Measurements from ENCODE around the gene SERPINB1. TPM values are rescaled to one million over a fixed set of nuclear protein-coding genes. Genes with fewer than 3 reads are reported as not detected.
"Not testable (repeated sequence)": the region's sequence is repeated elsewhere in the genome, so short reads cannot be mapped to it uniquely, and the experiment has no call there.

The SERPINB1 gene
- polyA plus RNA-seq, 12 donors, result 10.8 to 26.3 (median 17.8) TPM; not detected in 1

DNA sequence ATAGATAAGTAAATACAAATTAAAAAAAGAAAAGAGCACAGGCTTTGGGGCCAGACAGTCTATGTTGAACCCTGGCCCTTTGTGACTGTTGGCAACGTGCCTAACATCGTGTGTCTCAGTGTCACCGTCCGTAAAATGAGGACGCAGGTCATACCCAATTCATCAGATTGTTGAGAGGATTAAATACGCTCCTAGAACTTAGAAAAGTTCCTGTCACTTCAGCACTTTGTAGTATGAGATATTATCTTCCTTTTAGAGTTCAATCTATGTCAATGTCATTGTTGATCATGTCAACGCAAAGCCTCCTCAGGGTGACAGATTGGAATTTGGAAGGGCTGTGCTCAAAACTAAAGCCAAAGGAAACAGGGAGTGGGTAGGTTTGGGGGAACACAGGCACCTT, 21.7 kb downstream of the SERPINB1 start:
- no peak for DNase-seq

DNA sequence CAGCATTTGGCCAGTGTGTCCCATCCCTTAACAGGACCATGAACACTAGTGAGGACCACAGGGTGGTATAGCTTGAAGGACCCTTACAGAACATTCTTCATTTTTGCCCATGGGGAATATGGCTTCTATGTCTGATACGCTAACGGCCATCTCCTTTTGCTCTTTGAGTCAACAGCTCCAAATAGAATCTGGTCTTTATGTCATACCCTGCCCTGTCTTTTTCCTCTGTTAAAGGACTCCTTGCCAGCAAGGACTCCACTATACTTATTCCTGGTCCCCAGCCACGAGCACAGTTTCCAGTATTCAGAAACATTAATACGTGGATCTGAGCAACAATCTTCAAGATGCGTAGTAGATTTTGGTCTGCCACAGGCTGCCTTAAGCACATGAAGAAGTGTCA, 22.5 kb downstream of the SERPINB1 start:
- no peak for DNase-seq

DNA sequence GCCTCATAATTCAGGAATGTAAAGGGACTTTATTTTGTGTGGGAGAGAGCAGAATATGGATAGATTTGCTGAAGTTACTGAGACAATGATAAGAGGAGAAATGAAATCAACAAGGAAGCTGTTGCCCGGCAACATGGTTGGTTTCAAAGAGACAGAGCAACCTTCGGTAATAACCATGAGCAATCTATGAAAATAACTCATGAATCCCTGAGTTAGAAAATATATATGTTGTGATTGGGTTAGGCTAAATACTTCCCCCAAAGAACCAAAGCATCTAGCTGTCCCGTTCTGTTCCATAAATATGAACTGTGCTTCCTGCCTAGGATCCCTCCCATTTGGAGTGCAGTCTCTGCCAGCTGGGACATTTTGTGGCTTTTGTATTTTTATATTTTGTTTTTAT, 23.1 kb downstream of the SERPINB1 start:
- DNase-seq, result no peak

DNA sequence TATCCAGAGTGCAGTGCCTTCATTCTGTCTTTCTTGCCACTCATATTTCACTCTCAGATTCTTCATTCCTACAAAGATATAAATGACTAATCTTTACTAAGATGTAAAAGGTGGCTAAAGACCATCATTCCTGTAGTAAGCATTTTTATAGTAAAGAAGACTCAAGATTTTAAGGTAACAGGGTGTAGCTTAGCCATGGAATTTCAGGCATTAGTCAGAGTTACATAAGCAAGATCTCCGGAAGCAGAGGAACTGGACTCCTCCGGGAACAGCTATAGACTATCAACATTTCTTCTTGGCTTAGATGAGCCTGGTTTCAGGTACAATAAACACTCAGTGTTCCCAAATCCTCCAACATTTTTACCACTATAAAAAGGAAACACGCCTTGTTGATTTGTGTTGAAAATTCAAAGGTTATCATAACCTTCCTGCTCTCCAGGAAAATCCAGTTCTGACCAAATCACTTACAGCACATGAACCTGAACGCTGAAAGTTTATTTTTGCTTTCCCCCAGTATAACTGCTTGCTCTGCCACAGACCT, 23.7 kb downstream of the SERPINB1 start:
- DNase-seq, result no peak

DNA sequence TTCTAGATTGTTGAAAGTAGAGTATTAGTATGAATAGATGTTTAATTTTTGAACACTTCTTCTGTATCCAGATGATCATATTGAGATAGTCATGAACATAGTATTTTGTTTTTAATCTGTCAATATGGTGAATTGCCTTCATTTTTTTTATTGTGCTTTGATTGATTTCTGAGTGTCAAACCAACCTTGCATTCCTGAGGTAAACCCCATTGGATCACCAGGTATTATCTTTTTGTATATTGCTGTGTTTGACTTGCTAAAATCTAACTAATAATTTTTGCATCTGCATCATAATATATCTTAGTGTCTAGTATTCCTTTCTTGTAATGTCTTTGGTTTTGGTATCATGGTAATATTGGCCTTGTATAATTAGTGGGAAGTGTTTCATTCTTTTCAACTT, 25.5 kb downstream of the SERPINB1 start:
- no peak for DNase-seq

DNA sequence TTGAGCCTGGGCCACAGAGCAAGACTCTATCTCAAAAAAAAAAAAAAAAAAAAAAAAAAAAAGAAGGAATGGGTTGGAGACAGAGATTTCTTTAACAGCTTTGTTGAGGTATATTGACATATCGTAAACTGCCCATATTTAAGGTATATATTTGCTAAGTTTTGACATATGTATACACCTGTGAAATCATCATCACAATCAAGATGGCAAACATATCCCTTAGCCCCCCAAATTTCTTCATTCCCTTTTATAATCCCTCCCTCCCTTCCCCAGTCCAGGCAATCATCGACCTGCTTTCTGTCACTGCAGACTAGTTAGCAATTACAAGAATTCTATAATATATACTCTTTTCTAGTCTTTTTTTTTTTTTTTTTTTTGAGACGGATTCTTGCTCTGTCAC, 29.0 kb downstream of the SERPINB1 start:
- no peak for DNase-seq

DNA sequence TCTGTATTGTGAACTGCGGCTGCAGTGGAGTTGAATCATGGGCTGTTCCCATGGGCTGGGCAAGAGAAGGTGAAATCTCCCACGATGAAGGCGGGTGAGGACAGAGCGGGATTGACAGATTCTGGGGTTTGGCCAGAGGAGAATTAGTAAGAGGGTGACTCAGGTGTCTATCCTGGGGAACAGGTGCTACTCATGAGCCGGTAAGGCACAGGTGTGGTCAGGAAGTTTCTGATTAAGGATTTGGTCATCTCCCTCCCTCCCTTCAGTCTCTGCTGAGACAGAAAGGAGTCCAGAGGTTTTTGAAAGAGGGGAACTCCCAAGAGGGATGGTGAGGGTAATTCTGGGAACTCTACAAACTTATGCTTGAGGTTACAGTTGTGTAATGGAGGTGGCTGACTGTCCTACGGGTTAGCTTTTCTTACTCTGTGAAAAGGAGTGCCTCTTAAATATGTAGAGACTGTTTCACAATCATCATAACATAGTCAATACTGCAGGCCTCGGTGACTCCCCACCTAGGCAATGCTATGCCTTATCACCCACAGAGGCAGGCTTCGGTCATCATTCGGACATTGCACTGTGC, 31.5 kb downstream of the SERPINB1 start:
- no peak for DNase-seq

DNA sequence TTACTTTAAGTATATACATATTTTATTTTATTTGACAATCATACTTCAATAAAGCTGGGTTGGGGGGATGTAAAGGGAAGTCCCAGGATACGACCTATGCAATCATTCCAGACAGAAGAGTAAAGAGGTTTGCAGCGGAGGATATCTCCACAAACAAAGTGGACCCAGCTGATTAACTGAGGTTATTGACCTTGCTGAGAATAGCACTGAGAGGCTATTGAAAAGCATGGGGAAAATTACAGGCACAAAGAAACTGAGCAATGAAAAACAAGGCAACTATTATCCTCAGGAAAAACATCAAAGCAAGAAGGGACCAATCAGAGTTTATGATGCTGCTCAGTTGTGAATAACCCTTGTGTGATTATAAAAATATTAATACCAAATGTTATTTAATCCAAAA, 32.6 kb downstream of the SERPINB1 start:
- no peak for DNase-seq

DNA sequence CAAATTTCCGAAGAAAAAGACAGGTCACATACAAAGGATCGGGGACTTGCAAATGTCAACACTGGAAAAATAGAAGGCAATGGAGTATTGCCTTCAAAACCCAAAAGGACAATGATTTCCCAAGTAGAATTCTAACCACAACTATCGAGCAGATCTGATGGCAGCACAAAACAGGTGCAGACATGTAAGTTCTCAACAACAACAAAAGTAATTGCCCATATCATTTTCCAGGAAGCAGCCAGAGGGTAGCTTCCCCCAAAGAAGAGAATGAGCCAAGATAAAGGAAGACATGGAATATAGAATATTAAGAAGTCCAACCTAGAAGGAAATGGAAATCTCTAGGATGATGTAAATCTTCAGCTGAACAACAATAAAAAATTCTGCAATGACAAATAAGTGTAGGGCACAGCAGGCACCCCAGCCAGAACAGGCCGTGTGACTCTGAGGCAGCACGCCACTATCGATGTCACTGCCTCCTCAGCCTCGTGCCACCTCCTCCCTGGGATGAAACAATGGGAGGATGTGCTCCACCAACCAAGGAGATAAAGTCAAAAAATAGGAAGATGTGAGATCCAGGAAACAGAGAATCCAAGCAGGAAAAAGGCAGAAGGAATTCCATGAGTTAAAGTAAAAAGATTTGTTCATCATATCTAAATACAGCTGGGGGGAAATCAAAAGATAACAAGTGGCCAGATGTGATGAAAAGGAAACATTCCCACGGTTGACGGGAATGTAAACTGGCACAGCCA, 34.1 kb downstream of the SERPINB1 start:
- no peak for DNase-seq

DNA sequence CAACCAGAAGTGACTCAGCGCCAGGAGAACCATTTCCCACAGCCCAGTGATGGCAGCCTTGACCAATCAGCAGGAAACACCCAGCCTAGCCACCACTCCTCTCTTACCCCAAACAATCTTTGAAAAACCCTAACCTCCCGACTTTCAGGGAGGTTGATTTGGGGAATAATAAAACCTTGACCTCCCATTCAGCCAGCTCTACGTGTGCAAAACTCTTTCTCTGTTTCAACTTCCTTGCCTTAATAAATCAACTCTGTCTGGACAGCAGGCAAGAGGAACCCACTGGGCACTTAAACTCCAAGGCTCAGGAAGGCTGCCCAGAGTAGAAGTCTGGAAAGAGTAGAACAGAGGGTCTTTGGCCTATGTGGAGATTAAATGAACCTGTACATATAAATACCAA, 35.0 kb downstream of the SERPINB1 start:
- DNase-seq, result no peak

DNA sequence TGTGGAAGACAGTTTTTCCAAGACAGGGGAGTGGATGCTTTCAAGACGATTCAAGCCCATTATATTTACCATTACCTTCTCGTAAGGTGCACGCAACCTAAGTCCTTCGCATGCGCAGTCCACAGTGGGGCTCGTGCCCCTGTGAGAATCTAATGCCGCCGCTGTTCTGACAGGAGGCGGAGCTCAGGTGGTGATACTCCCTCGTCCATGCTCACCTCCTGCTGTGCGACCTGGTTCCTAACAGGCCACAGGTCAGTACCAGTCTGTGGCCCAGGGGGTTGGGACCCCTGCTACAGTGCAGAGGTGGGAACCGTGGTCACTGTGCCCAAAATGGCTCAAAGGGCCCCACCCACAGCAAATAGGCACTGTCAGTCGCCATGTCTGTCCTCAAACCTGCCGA, 36.6 kb downstream of the SERPINB1 start:
- no peak for DNase-seq

DNA sequence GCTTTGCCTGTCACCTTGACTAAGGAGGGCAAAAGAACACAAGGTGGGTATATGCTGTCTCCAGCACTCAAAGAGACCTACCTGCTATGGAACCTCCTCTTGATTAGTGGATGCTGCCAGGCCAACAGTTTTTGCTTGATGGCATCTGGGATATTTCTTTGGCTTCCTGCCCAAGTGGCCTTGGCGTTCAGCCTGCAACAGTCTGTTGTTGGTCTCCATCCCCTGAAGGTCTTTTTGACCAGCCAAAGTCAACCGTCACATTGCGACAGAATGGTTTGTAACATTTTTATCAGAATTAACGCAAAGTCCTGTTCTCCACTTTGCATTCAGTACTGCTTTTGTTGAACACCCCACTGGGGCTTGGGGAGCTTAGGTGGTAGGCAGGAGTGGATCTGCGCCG, 37.1 kb downstream of the SERPINB1 start:
- DNase-seq, result no peak

DNA sequence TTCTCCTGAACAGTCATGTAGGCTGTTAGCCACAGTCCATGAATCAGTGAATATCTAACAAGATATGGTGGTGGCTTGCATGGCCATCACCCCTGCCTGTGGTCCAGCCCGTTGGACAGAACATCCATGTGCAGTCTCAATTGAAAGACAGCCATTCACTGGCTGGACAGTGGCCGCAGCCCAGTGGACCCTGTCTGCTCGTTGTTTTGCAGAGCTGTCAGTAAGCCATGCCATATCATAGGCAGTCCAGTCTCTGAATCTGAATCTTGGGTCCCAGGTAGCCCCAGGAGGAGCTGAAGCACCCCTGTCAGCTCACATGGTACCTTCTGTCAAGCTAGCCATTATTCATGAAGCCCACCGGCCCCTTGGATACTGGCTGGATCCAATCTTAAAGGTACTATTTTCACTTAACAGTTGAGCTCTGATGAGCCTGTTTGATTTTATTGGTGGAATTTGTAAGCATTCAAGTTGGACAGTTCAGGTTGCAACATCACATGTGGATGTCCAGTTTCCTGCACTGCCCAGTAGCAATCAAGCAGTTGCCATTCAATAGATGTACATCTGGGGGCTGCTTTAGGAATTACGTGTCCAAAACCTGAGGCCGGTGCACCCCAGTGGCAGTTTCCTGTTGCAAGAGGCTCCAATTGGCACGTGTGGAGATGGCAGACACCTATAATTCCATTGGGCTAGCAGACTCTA, 37.8 kb downstream of the SERPINB1 start:
- DNase-seq, result no peak

DNA sequence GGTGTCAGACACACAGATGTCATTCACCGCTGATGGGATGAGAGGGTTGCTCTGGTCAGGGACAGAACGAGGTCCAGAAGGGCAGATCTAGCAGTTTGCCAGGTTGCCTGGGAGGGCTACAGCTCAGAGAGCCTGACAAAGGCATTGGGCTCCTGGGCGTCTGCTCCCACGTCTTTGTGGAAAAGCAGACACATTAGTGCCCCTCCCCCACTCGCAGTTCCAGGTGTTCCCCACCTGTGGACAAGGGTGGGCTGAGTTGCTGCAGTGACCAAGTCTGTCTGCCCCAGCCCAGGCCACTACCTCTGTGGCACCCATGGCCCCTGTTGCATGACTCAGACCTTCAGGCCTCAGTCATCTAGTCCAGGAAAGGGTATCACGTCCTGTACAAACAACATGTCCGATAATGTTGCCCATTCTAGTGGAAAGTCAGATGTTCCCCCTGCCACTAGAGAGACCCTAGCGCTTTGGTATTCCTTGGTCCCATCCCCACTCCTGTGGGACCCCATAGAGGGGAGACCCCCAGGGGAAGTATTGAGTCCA, 39.1 kb downstream of the SERPINB1 start:
- DNase-seq, result no peak

DNA sequence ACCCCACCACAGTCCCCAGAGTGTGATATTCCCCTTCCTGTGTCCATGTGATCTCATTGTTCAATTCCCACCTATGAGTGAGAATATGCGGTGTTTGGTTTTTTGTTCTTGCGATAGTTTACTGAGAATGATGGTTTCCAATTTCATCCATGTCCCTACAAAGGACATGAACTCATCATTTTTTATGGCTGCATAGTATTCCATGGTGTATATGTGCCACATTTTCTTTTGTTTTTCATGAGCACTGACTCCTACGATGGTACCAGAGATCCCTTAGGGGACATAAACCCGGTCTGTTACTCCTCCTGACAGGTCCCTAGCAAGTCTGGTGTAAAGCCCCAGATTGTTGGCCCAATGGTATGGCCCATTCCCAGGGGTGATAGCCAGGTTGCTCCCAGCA, 40.0 kb downstream of the SERPINB1 start:
- DNase-seq, result not testable (repeated sequence)

DNA sequence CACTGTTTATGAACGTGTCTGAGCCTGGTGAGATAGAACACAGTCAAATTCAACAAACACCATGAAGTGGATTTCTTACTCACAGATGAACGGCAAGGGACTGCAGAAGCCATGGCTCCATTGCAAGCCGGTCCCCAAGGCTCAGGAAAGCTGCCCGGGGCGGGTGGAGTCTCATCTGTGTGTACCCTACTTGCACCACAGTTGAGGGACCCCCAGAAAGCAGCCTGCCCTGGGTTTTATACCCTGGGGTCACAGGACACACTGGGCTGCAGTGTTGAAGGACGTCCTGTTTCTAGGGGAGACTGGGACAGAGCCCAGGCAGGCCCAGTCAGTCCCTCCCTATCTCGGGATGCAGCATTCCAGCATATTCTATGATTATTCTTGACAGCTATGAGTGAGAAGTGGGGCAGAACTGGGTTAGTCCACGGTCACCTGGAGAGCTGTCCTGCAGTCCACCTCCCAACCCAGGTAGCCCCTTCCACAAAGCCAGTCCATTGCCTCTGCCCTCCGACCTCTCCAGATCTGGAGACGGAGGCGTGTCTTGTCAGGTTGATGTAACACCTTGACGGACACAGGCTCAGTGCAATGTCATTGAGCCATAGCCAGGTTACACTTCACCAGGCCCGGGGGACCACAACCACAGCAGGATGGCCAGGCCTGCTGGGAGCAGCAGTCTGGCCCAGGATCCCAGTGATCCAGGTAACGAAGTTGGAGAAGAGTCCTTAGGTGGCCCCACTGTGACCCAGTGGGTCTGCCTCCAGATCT, 40.9 kb downstream of the SERPINB1 start:
- DNase-seq, result no peak

DNA sequence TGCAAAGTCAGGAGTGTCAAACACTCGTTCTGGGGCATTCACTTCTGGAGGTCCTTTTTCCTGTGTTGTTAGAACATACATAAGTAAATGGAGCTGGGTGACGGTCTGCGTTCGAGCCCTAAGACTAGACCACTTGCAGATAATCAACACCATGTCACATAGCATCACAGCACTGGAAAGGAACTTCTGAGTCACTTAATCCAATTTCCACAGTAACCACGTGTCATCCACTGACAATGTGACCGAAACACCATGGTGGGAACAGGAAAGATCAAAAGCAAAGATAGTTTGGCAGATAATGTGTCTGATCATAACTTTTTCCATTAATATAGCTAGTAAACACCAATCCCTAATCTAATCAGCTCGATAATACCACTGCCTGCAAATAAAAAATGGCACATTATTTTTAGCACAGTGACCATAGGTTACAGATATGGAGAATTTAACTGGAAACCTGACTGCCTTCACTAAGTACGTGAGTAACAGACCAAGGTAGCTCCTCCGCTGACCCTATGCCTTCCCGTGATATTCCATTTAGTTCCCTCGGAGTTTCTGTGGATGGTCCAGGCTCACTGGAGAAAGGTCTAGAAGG, 41.6 kb downstream of the SERPINB1 start:
- DNase-seq, result no peak

DNA sequence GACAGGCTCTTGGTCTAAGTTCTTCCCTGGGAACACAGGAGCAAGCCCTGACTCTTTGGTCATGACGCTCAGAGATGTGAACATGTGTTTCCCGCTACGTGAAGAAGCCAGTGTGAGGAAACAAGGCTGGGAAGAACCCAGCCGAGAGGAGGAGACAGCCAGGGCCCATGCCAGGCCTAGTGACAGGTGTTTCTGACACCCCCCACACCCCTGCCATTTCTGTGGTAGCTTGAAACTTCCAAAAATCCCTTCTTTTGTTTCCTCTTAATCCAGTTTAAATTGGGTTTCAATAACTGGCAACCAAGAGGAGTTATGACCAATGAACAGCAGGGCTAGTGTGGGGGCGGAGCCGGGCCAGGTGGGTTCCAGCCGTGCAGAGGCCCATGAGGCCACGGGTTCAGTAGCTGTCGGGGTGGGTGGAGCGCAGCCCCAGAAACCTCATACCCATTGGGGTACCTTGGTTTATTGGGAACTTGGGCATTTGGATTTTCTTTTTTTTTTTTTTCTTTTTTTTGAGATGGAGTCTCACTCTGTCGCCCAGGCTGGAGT, 43.0 kb downstream of the SERPINB1 start:
- no peak for DNase-seq

DNA sequence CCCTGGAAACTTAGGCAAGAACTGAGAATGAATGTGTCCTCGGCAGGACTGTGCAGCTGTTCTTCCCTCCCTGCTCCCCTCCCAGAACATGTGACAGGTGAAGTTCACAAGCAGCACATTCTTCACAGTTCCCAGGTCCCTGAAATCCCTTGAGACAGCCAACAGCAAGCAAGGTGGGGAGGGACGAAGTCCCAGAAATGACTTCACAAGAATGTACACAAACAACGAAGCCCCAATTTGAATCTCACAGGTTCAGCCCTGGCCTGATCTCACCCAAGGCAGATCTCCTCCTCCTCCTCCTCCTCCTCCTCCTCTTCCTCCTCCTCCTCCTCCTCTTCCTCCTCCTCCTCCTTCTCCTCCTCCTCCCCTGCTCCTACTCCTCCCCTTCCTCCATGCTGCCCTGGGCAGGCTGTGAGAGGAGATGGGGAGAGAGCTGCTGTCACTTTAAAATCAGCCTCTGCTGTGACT, 44.1 kb downstream of the SERPINB1 start:
- DNase-seq, result no peak

DNA sequence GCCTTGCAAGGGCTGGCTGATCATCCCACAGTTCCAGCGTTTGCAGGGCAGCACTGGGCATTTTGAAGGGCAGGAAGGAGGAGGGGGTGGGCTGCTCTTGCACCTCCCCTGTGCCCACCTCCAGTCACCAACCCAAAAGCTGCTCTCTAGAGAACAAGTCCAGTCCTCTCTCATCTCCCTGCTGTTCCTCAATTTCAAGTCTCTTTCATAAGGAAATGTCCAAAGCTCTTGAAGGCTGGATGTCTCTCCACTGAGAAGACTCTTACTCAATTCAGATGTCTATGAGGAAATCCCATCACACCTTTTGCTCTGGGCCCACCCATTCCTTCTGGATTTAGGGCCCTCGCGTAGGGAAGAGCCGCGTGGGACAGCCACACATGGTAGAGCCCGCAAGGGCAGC, 44.8 kb downstream of the SERPINB1 start:
- no peak for DNase-seq

DNA sequence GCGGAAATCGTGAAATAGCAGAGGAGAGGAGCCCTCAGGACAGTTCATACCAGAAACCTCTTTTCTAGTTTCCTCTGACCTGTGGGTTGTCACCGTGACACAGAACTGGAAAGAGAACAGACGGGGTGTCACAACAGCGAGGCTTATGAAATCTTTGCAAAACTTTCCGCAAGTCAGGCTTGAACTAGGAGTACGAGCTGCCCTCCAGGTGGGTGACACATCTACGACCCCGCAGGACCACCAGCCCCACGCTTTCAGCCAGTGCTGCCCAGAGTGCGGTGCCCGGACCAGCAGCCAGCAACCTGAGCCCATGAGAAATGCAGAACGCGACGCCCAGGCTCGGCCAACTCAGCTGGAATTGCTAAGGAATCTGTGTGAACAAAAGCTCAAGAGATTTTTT, 45.7 kb downstream of the SERPINB1 start:
- DNase-seq, result no peak
